ENCODE results near the gene BBS2. TPM values are rescaled to one million over a fixed set of nuclear protein-coding genes. Genes with fewer than 3 reads are reported as not detected.

Gene BBS2
- total and polyA plus RNA-seq, 2 of the 4 experiments (the other 2 are of a cell fraction): 18.6 to 32.3 TPM

- Histone ChIP-seq H4K8ac (ENCODE audit: low read depth in 2 of 2, low read length in 2 of 2) (no peak overlapping the region), H3K18ac (ENCODE audit: low read depth, low read length) (no peak overlapping the region), H3K9ac (ENCODE audit: low read depth, low read length) (no peak overlapping the region), H3K36me3 (ENCODE audit: control insufficient read depth, insufficient read depth, low read length) (no peaks in the 10 kb centered on the region), H3K23ac (ENCODE audit: low read depth, low read length) (no peak overlapping the region), H2BK120ac (ENCODE audit: low read depth, low read length) (no peak overlapping the region), H3K9me3 (ENCODE audit: control insufficient read depth, insufficient read depth, low read length) (no peaks in the 10 kb centered on the region), H3K56ac (ENCODE audit: extremely low read depth, insufficient read depth, low read length) (no peak overlapping the region), H3K4ac (ENCODE audit: low read depth, low read length) (no peak overlapping the region), H2BK20ac (ENCODE audit: low read depth, low read length) (no peak overlapping the region), H3K14ac (replicated peaks; ENCODE audit: low read depth, low read length) (no peak overlapping the region), H4K91ac (ENCODE audit: insufficient read depth, low read depth, low read length) (no peak overlapping the region), H2BK5ac (ENCODE audit: low read depth, low read length, poor library complexity, severe bottlenecking) (no peak overlapping the region), H4K20me1 (ENCODE audit: insufficient read depth, low read length) (0 out of 2 replicates have a peak, but pooled peaks cover 6% of the 10 kb centered on the region), H2AK5ac (ENCODE audit: low read depth, low read length) (no peak overlapping the region), H2BK15ac (ENCODE audit: low read depth, low read length) (no peak overlapping the region), H3K9me1 (ENCODE audit: insufficient read depth, low read length) (peaks cover 6% of the 10 kb centered on the region; the same call in 1 of the 2 replicates), H3K4me2 (ENCODE audit: low read depth, low read length) (no peak overlapping the region), H3K79me1 (ENCODE audit: low read depth in 1 of 2, low read length in 2 of 2) (peaks cover 22 to 25% of the 10 kb centered on the region in 2 experiments), H3K27me3 (ENCODE audit: control insufficient read depth, insufficient read depth, low read length) (no peaks in the 10 kb centered on the region), H2AK9ac (replicated peaks; ENCODE audit: low read depth, low read length, poor library complexity) (no peak overlapping the region), H4K5ac (ENCODE audit: low read depth, low read length) (no peak overlapping the region), H3K4me3 (ENCODE audit: insufficient read depth, low read depth, low read length) (no peak overlapping the region), H3K4me1 (ENCODE audit: control insufficient read depth, insufficient read depth, low read length) (peaks cover 2% of the 10 kb centered on the region; the same call in 1 of the 2 replicates), H3K27ac (ENCODE audit: insufficient read depth, low read length) (no peak overlapping the region), H2AFZ (replicated peaks; ENCODE audit: low read length, poor library complexity) (no peak overlapping the region)
- intact Hi-C loops (cut with micrococcal nuclease) (no loop called here), in situ Hi-C loops (cut with MboI; ENCODE audit: low sequenced_read_pairs) (no loop called here), dilution Hi-C loops (cut with HindIII; ENCODE audit: low sequenced_read_pairs, unreplicated experiment) (no loop called here)
- no TSS peak for BruUV-seq (replicated peaks)
- no peak for TF ChIP-seq RAD21 (IDR thresholded peaks at IDR 0.05; ENCODE audit: low read length)
- no peak for TF ChIP-seq BHLHE40 (IDR thresholded peaks at IDR 0.05; ENCODE audit: low read depth, low read length)
- TF ChIP-seq USF2 (IDR thresholded peaks at IDR 0.05; ENCODE audit: low read depth, low read length): no peak
- no peak for TF ChIP-seq ELK1 (IDR thresholded peaks at IDR 0.05; ENCODE audit: borderline replicate concordance, low read depth, low read length)
- no peak for TF ChIP-seq MAFK (IDR thresholded peaks at IDR 0.05; ENCODE audit: low read depth, low read length)
- no peak for TF ChIP-seq MAZ (IDR thresholded peaks at IDR 0.05; ENCODE audit: borderline replicate concordance, low read depth, low read length)
- TF ChIP-seq CHD1 (IDR thresholded peaks at IDR 0.05; ENCODE audit: low read depth, low read length): no peak
- TF ChIP-seq NFE2L2 (IDR thresholded peaks at IDR 0.05; ENCODE audit: low read depth, low read length): no peak
- no peak for TF ChIP-seq POLR2A (IDR thresholded peaks at IDR 0.05; ENCODE audit: low read depth, low read length)
- no peak for TF ChIP-seq MXI1 (IDR thresholded peaks at IDR 0.05; ENCODE audit: borderline replicate concordance, low read depth, low read length)
- TF ChIP-seq SMC3 (IDR thresholded peaks at IDR 0.05; ENCODE audit: low read depth, low read length): no peak
- no peak for TF ChIP-seq CTCF (conservative IDR thresholded peaks at IDR 0.05; ENCODE audit: low read depth, low read length)
- ChIA-PET POLR2A (ENCODE audit: unreplicated experiment) (no interaction called here), CTCF (no interaction called here)
- DNase-seq: no peak
- WGBS, 2 experiments (ENCODE audit: extremely low coverage in 2 of 2, insufficient read length in 1 of 2): 71% methylated on average over 2 of the region's 2 CpGs; no CpG with 5 or more reads in 1 of the 2 experiments
- no peak for ATAC-seq (ENCODE audit: low read depth)
Measured at GRCh38 chr16:56517206-56517605, 2.6 kb downstream of the BBS2 start.
